B cell (primary cell): ENCODE data around the gene SPPL2B. TPM values are rescaled to one million over a fixed set of nuclear protein-coding genes. Genes with fewer than 3 reads are reported as not detected.
A peak's percentile ranks its signal among the peaks of the same experiment; 100 is the strongest.

ENCODE experiments used
- ATAC-seq: fragments of 200-7000 bp; cut with Tn5 transposase; one replicate; pipeline ENCODE4 v1.10.0; 2021; ENCODE audit warnings: low read depth, mild to moderate bottlenecking, moderate number of reproducible peaks, moderate library complexity
- CTCF ChIA-PET: fragments of 350-600 bp; sonication (Branson Sonifier 250); formaldehyde crosslinking; loops from one replicate; lab custom pipeline; 2021; ENCODE audit warnings: antibody characterized with exemption, inconsistent platforms; lab: Charles Lee
- POLR2A ChIA-PET: fragments of 350-600 bp; sonication (Branson Sonifier 250); formaldehyde crosslinking; loops from one replicate; lab custom pipeline; 2021; ENCODE audit warnings: antibody characterized with exemption; lab: Charles Lee
- DNase-seq: peaks from one replicate; pipeline ENCODE4 v3.0.0; 2013
- H2AFZ ChIP-seq: 2 replicates; pipeline ENCODE4 v1.6.1; 2012; ENCODE audit warnings: mild to moderate bottlenecking, low read depth, low read length; ENCODE audit not compliant: insufficient read depth, poor library complexity, severe bottlenecking
- H3K27ac ChIP-seq, 2 donors: 1 replicate in 1 of 2; 2 replicates in 1 of 2; pipeline ENCODE4 v1.5.1; 2012 to 2013; ENCODE audit warnings: low read length in 2 of 2, mild to moderate bottlenecking in 2 of 2, moderate library complexity in 1 of 2
- H3K27me3 ChIP-seq, 4 experiments: fragments of 200-600 bp in 1 of 4; sonication (generic) in 1 of 4; replicated peaks in 1 of 4; 1 replicate in 2 of 4; 2 replicates in 2 of 4; pipeline versions ENCODE4 v1.6.1 to v1.7.0; 2013 to 2016; ENCODE audit warnings: low read length in 3 of 4, mild to moderate bottlenecking in 2 of 4, mixed read lengths in 1 of 4, moderate library complexity in 1 of 4; ENCODE audit not compliant: insufficient read depth in 4 of 4, control insufficient read depth in 3 of 4; ENCODE audit errors: control extremely low read depth in 1 of 4
- H3K36me3 ChIP-seq, 2 experiments: replicated peaks in 1 of 2; 1 replicate in 1 of 2; 2 replicates in 1 of 2; pipeline versions ENCODE4 v1.6.1 to v1.7.1; 2013; ENCODE audit warnings: low read length in 1 of 2; ENCODE audit not compliant: insufficient read depth in 2 of 2, control insufficient read depth in 1 of 2; ENCODE audit errors: control extremely low read depth in 1 of 2, extremely low read depth in 1 of 2
- H3K4me1 ChIP-seq, 2 donors: fragments of 200-600 bp in 1 of 2; sonication (generic) in 1 of 2; 1 replicate in 1 of 2; 2 replicates in 1 of 2; pipeline versions ENCODE4 v1.5.1 to v1.6.1; 2013 to 2017; ENCODE audit warnings: low read length in 2 of 2; ENCODE audit not compliant: control insufficient read depth in 2 of 2, insufficient read depth in 2 of 2
- H3K4me2 ChIP-seq: replicated peaks from 2 replicates; pipeline ENCODE3; 2012; ENCODE audit warnings: mild to moderate bottlenecking, low read depth, low read length; ENCODE audit not compliant: poor library complexity, severe bottlenecking
- H3K4me3 ChIP-seq, 5 experiments: fragments of 200-600 bp in 1 of 5; sonication (generic) in 1 of 5; 1 replicate in 3 of 5; 2 replicates in 2 of 5; pipeline versions ENCODE4 v1.5.1 to v1.7.0; 2011 to 2016; ENCODE audit warnings: low read length in 4 of 5, mild to moderate bottlenecking in 4 of 5, low read depth in 2 of 5, control low read depth in 1 of 5, moderate library complexity in 1 of 5; ENCODE audit not compliant: insufficient read depth in 1 of 5; ENCODE audit errors: control extremely low read depth in 1 of 5, extremely low read depth in 1 of 5
- H3K79me2 ChIP-seq: fragments of 200-600 bp; sonication (generic); one replicate; pipeline ENCODE4 v1.6.0; 2016; ENCODE audit warnings: low read length; ENCODE audit not compliant: control insufficient read depth, insufficient read depth
- H3K9ac ChIP-seq: fragments of 200-600 bp; sonication (generic); 2 replicates; pipeline ENCODE4 v1.6.1; 2017; ENCODE audit warnings: mild to moderate bottlenecking, low read length, moderate library complexity
- H3K9me3 ChIP-seq, 3 donors: one replicate each; pipeline versions ENCODE4 v1.6.1 to v1.7.1; 2013; ENCODE audit warnings: low read length in 2 of 3; ENCODE audit not compliant: control insufficient read depth in 2 of 3, insufficient read depth in 1 of 3; ENCODE audit errors: control extremely low read depth in 1 of 3
- H4K20me1 ChIP-seq: 2 replicates; pipeline ENCODE4 v1.6.0; 2012; ENCODE audit warnings: mild to moderate bottlenecking, low read length; ENCODE audit not compliant: insufficient read depth, control insufficient read depth, poor library complexity, severe bottlenecking
- H3K27ac Mint-ChIP-seq: one replicate; pipeline ENCODE4 v1.8.0; 2021; ENCODE audit warnings: mixed read lengths
- H3K27me3 Mint-ChIP-seq: one replicate; pipeline ENCODE4 v1.8.0; 2021; ENCODE audit warnings: mixed read lengths
- H3K4me1 Mint-ChIP-seq: one replicate; pipeline ENCODE4 v1.8.0; 2021; ENCODE audit warnings: mixed read lengths
- H3K4me3 Mint-ChIP-seq: one replicate; pipeline ENCODE4 v1.8.0; 2021; ENCODE audit warnings: mixed read lengths
- H3K9me3 Mint-ChIP-seq: one replicate; pipeline ENCODE4 v1.8.0; 2022; ENCODE audit warnings: mixed read lengths; ENCODE audit not compliant: insufficient read depth
- CTCF ChIP-seq: fragments of 200-600 bp; IDR thresholded peaks from one replicate; pipeline ENCODE4 v1.8.0; 2022; ENCODE audit warnings: antibody characterized with exemption, mild to moderate bottlenecking
- EZH2 ChIP-seq: IDR thresholded peaks from 2 replicates; pipeline ENCODE4 v1.6.1; 2012; ENCODE audit warnings: borderline replicate concordance, low read depth, mild to moderate bottlenecking, moderate library complexity, low read length; ENCODE audit not compliant: insufficient read depth, poor library complexity, severe bottlenecking
- WGBS: methylation state at CpG from one replicate; pipeline ENCODE4 v1.1.5; 2013; ENCODE audit warnings: missing lambda C conversion rate; ENCODE audit not compliant: insufficient coverage; 5-methylcytosine and 5-hydroxymethylcytosine counted together
- intact Hi-C: fragments of 100-400 bp; cut with micrococcal nuclease; formaldehyde crosslinking; loops from one replicate; pipeline ENCODE4 v1.10.0; 2022
- polyA plus RNA-seq: library from polyadenylated mRNA; depleted of rRNA; stranded (reverse); fragments of >200 nt; gene quantifications from 2 replicates; pipeline ENCODE4 v1.2.3, GENCODE V29; 2012
- total RNA-seq, 2 donors: library from RNA; stranded (reverse); fragments of 120-200 nt in 1 of 2; gene quantifications; 1 replicate in 1 of 2; 2 replicates in 1 of 2; pipeline versions ENCODE4 v1.2.3 to v1.2.4, GENCODE V29; 2013 to 2022

The SPPL2B gene
- total and polyA plus RNA-seq, 2 donors (not counting 1 experiment from before 2014, with no cell fraction given): 415 to 479 TPM

- peak; percentile 45 for DNase-seq
- 13% methylated on average over 29 of the region's 29 CpGs for WGBS
- Histone ChIP-seq H3K36me3 (peaks cover 0 to 42% of the 10 kb centered on the region in 2 experiments), H3K4me1 (peaks cover 53 to 63% of the 10 kb centered on the region in 2 donors), H3K4me2 (peak overlapping the region; percentile 81), H3K9me3 (no peaks in the 10 kb centered on the region), H3K4me3 (peak overlapping the region in 4 of 5 experiments; percentile 3 to 38 (median 14)), H3K27ac (peak overlapping the region; percentile 85 to 90), H3K9ac (peak overlapping the region; percentile 38), H3K79me2 (peaks cover 81% of the 10 kb centered on the region), H3K27me3 (no peaks in the 10 kb centered on the region), H2AFZ (peak overlapping the region; percentile 8), H4K20me1 (peaks cover 5% of the 10 kb centered on the region)
- TF ChIP-seq EZH2 (no peak), CTCF (no peak)
- H3K27ac Mint-ChIP-seq: peak overlapping the region; percentile 97
- POLR2A ChIA-PET: interaction anchor here (0.5 to 3.7 kb wide), 10 partner anchors 7 to 422 kb away, joined by 3 to 25 read pairs (median 6); no protein-coding TSS in a partner anchor
- H3K27me3 Mint-ChIP-seq: no peaks in the 10 kb centered on the region
- H3K4me1 Mint-ChIP-seq: peaks cover 55% of the 10 kb centered on the region
- intact Hi-C loops: no loop called here
- H3K9me3 Mint-ChIP-seq: no peaks in the 10 kb centered on the region
- ATAC-seq: peak; percentile 25
- H3K4me3 Mint-ChIP-seq: peak overlapping the region; percentile 89
- CTCF ChIA-PET: interaction anchor here (0.9 to 5.1 kb wide), 4 partner anchors 31 to 286 kb away, joined by 3 to 24 read pairs (median 6); no protein-coding TSS in a partner anchor
Measured at GRCh38 chr19:2325281-2326046, 3.0 kb upstream of the SPPL2B start.
